Inflammatory macrophage treated with lipopolysaccharide for 1 hour (primary cell): ENCODE results near the gene ALDH1A2.

ENCODE experiments used
- DNase-seq, 2 donors: peaks; one replicate each; pipeline ENCODE4 v3.0.0-alpha.2; 2020 to 2022

ALDH1A2 gene

GRCh38 chr15:57941816-57942215, 123.7 kb downstream of the ALDH1A2 start:
- DNase-seq, result no peak

GRCh38 chr15:57932348-57932747, 133.2 kb downstream of the ALDH1A2 start:
- no peak for DNase-seq

GRCh38 chr15:57931570-57931969, 133.9 kb downstream of the ALDH1A2 start:
- no peak for DNase-seq

GRCh38 chr15:57927091-57927631, 138.3 kb downstream of the ALDH1A2 start:
- no peak for DNase-seq

GRCh38 chr15:57925650-57926049, 139.9 kb downstream of the ALDH1A2 start:
- no peak for DNase-seq

GRCh38 chr15:57924598-57924997, 140.9 kb downstream of the ALDH1A2 start:
- DNase-seq, result no peak

GRCh38 chr15:57923750-57924149, 141.8 kb downstream of the ALDH1A2 start:
- no peak for DNase-seq

- DNase-seq, result peak in 1 of 2 donors; percentile 10
Measured at GRCh38 chr15:57923306-57923705, 142.2 kb downstream of the ALDH1A2 start.

GRCh38 chr15:57922776-57923175, 142.7 kb downstream of the ALDH1A2 start:
- DNase-seq, result no peak

GRCh38 chr15:57921371-57921770, 144.1 kb downstream of the ALDH1A2 start:
- DNase-seq, result peak in 1 of 2 donors; percentile 1

GRCh38 chr15:57920911-57921310, 144.6 kb downstream of the ALDH1A2 start:
- no peak for DNase-seq

GRCh38 chr15:57919754-57920153, 145.8 kb downstream of the ALDH1A2 start:
- DNase-seq, result no peak

- DNase-seq, result no peak
Measured at GRCh38 chr15:57917998-57918397, 147.5 kb downstream of the ALDH1A2 start.

- DNase-seq, result no peak
Measured at GRCh38 chr15:57916695-57917094, 148.8 kb downstream of the ALDH1A2 start.

GRCh38 chr15:57915827-57916531, 149.5 kb downstream of the ALDH1A2 start:
- no peak for DNase-seq

- no peak for DNase-seq
Measured at GRCh38 chr15:57914350-57915055, 151.0 kb downstream of the ALDH1A2 start.

- no peak for DNase-seq
Measured at GRCh38 chr15:57911247-57911646, 154.3 kb downstream of the ALDH1A2 start.

GRCh38 chr15:57910672-57911071, 154.8 kb downstream of the ALDH1A2 start:
- no peak for DNase-seq

GRCh38 chr15:57909388-57909787, 156.1 kb downstream of the ALDH1A2 start:
- no peak for DNase-seq

- no peak for DNase-seq
Measured at GRCh38 chr15:57903626-57904025, 161.9 kb downstream of the ALDH1A2 start.
